Mucosa of descending colon (tissue), 3 donors: ENCODE measurements around the gene RPL3. TPM values are rescaled to one million over a fixed set of nuclear protein-coding genes. Genes with fewer than 3 reads are reported as not detected.

Experiments
- ATAC-seq: fragments of 200-7000 bp; cut with Tn5 transposase; one replicate; pipeline ENCODE4 v1.9.1; 2020; ENCODE audit warnings: mild to moderate bottlenecking, moderate library complexity
- DNase-seq, 3 donors: peaks; one replicate each; pipeline ENCODE4 v3.0.0-alpha.2; 2020
- H3K36me3 ChIP-seq: fragments of 200-600 bp; one replicate; pipeline ENCODE4 v1.8.0; 2021; ENCODE audit warnings: low read depth, mild to moderate bottlenecking
- H3K4me1 ChIP-seq: fragments of 200-600 bp; one replicate; pipeline ENCODE4 v1.8.0; 2021; ENCODE audit warnings: low read depth, mild to moderate bottlenecking
- H3K4me3 ChIP-seq: fragments of 200-600 bp; one replicate; pipeline ENCODE4 v1.8.0; 2021; ENCODE audit warnings: mild to moderate bottlenecking
- H3K9me3 ChIP-seq: fragments of 200-600 bp; one replicate; pipeline ENCODE4 v1.8.0; 2021; ENCODE audit warnings: mild to moderate bottlenecking
- intact Hi-C, 2 donors: fragments of 100-400 bp; cut with DNase I in 1 of 2; cut with micrococcal nuclease in 1 of 2; formaldehyde crosslinking; loops; one replicate each; pipeline versions ENCODE4 v1.11.0 to v1.11.1; 2022; cut with DNase I, micrococcal nuclease
- total RNA-seq, 3 donors: library from RNA; stranded (reverse); fragmentation: NEBNext Ultra II Directional in 2 of 3; extraction: Animal tissue kit (Norgen Biotek cat#: 25700) in 2 of 3; gene quantifications; one replicate each; pipeline versions ENCODE4 v1.2.1 to v1.2.4, GENCODE V29; 2021 to 2023
- TF ChIP-seq, protein P1 (sequence below): fragments of 200-600 bp; IDR thresholded peaks from one replicate; pipeline ENCODE4 v1.8.0; 2022; ENCODE audit warnings: antibody characterized with exemption, mild to moderate bottlenecking
- donor health status: DM: no; HTN: no; CAD: no; lungs with moderate emphysema.
- donor health status: DM: no; HTN: no; CAD: no.
- donor health status: DM: no; HTN: yes; CAD: no.

Gene RPL3
- total RNA-seq, 3 donors from 2014 or later = 1,561 to 1,749 (median 1,709) TPM

DNA sequence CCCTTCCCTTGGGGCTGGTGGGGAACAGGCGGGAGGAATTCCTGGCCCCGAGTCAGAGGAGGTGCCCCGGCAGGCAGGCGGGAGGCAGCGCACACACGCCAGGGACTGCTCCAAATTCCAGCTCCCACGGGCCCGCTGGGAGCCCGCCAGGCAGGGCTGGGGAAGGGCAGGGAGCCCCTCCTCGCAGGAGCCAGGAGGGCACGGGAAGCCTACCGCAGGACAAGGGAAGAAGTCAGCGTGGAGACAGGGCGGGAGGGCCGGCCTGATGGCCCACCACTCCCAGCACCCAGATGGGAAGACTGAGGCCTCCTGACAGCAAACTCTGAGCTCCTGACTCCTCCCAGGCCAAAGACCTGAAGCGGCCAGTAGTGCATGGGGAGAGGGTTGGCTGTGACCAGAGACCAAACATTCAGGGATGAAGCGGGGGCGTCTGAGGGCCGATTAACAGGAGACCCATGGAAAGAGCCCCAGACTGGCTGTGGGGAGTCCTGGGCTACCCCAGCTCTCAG is 22.4 kb downstream of the RPL3 start:
- Histone ChIP-seq H3K4me1 (peaks cover 23% of the 10 kb centered on the region), H3K4me3 (no peak overlapping the region), H3K9me3 (no peaks in the 10 kb centered on the region), H3K36me3 (no peaks in the 10 kb centered on the region)
- DNase-seq (no peak), ATAC-seq (no peak)
- TF ChIP-seq, protein P1, sequence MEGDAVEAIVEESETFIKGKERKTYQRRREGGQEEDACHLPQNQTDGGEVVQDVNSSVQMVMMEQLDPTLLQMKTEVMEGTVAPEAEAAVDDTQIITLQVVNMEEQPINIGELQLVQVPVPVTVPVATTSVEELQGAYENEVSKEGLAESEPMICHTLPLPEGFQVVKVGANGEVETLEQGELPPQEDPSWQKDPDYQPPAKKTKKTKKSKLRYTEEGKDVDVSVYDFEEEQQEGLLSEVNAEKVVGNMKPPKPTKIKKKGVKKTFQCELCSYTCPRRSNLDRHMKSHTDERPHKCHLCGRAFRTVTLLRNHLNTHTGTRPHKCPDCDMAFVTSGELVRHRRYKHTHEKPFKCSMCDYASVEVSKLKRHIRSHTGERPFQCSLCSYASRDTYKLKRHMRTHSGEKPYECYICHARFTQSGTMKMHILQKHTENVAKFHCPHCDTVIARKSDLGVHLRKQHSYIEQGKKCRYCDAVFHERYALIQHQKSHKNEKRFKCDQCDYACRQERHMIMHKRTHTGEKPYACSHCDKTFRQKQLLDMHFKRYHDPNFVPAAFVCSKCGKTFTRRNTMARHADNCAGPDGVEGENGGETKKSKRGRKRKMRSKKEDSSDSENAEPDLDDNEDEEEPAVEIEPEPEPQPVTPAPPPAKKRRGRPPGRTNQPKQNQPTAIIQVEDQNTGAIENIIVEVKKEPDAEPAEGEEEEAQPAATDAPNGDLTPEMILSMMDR = no peak
- intact Hi-C loops = no loop called here

DNA sequence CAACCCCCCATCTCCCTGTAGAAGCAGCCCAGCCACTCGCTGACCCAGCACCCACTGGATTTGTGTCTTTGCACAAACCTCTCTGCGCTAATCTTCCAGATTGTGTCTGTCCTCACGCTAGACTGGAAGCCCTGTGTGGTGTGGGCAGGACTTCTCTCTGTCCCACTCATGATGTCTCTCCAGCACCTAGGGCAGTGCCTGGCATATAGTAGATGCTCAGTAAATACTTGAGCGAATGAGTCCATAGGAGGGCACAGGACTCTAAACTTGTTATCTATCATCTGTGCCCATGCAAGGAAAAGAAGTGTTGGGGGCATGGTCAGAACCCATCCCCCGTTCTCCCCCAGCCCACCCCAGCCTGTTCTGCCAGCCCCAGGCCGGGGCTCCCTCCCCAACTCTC is 22.9 kb downstream of the RPL3 start:
- Histone ChIP-seq H3K9me3 (no peaks in the 10 kb centered on the region), H3K36me3 (no peaks in the 10 kb centered on the region), H3K4me3 (no peak overlapping the region), H3K4me1 (peaks cover 23% of the 10 kb centered on the region)
- intact Hi-C loops = no loop called here
- TF ChIP-seq, protein P1 = no peak
- DNase-seq (no peak), ATAC-seq (no peak)

DNA sequence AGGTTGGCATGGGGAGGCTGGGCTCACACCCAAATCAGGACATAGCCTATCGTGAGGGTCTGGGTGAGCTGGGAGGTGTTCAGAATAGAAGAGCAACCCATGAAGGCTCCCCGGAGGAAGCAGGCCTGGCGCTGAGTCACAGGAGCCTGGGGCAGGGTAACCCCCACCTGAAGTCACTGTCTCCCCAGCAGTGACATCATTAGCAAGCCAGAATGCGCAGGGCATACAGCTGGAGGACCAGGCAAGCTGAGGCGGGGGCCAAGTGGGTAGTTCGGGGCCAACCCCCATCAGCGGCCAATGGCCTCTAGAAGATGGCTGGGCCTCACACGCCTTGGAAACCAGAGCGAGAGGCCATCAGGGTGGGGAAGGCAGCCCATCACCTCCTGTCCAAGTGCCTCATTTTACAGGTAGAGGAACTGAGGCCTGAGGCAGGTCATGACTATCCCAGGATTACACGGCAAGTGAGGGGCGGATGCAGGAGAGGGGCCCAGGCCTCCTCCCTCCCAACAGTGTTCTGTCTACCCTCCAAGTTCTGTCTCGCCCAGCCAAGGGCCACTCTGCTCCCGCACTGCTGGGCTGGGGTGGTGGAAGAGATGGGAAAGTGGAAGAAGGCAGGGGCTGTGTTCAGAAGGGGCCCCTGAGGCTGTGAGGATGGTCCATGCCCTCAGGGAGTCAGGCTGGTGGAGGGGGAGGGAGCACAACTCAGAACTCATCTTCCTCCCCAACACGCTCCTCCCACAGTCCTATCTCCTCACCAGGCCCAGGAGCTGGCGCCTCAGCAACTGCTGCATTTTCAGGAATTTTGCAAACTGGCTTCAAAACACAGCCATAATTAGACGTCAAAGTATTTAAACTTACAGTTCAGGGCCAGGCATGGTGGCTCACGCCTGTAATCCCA is 24.6 kb downstream of the RPL3 start:
- H3K4me3 ChIP-seq = no peak overlapping the region
- ATAC-seq (no peak), DNase-seq (no peak)
- H3K36me3 ChIP-seq = no peaks in the 10 kb centered on the region
- TF ChIP-seq, protein P1 = no peak
- intact Hi-C loops = no loop called here
- H3K9me3 ChIP-seq = no peaks in the 10 kb centered on the region
- peaks cover 18% of the 10 kb centered on the region for H3K4me1 ChIP-seq

DNA sequence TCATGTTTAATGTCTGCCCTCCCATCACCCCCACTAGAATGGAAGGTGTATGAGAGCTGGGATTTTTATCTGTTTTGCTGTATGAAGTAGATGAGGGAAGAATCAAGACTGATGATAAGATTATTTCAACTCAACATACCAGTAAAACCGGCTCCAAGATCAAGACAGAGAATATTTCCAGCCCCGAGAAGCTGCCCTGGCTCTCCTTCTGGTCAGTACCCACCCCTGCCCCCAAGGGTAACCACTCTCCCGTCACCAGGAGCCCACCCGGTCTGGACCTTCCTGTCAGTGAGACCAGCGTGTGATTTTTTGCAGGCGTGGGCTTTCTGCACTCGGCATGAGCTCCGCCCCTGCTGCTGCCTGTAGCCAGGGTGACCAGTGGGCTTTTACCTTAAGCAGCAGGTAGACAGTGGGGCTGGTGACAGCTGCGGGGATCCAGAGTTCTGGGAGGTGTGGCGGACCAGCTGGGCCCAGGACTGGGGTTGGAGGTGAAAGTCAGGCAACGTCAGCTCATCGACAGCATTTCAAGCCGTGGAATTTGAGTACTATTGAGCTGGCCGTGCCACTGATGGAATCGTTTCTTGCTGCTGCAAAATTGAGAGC is 25.6 kb downstream of the RPL3 start:
- Histone ChIP-seq H3K36me3 (no peaks in the 10 kb centered on the region), H3K4me3 (no peak overlapping the region), H3K9me3 (no peaks in the 10 kb centered on the region), H3K4me1 (peaks cover 15% of the 10 kb centered on the region)
- intact Hi-C loops = no loop called here
- DNase-seq (no peak), ATAC-seq (no peak)
- TF ChIP-seq, protein P1 = no peak

DNA sequence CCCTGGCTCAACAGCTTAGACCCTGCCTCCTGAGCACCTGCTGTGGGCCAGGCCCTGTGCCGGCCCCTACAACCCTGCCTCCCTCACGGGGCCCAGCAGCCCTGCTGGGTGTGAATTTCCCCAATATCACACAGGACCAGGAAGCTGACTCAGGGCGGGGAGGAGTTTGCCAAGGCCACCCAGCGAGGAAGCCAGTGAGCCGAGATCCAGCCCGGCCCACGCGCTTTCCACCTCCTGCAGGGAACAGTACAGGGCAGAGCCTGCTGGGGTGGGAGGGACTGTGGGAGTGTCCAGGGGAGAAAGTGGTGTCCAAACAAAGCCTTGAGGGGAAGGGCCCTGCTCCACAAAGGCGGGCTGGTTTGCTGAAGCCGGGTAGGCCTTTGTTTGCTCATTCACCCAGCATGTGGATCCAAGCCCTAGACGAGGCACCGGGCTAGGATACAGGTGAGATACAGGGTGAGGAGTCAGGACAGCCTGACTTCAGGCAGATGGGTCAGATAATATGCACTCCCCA is 26.8 kb downstream of the RPL3 start:
- ATAC-seq (peak; percentile 88), DNase-seq (peak; percentile 78 to 90 (median 84))
- Histone ChIP-seq H3K4me1 (peaks cover 10% of the 10 kb centered on the region), H3K9me3 (no peaks in the 10 kb centered on the region), H3K36me3 (no peaks in the 10 kb centered on the region), H3K4me3 (no peak overlapping the region)
- intact Hi-C loops = no loop called here
- TF ChIP-seq, protein P1 = no peak
